ENCODE data around the gene ITGB7.

ITGB7 gene

DNA sequence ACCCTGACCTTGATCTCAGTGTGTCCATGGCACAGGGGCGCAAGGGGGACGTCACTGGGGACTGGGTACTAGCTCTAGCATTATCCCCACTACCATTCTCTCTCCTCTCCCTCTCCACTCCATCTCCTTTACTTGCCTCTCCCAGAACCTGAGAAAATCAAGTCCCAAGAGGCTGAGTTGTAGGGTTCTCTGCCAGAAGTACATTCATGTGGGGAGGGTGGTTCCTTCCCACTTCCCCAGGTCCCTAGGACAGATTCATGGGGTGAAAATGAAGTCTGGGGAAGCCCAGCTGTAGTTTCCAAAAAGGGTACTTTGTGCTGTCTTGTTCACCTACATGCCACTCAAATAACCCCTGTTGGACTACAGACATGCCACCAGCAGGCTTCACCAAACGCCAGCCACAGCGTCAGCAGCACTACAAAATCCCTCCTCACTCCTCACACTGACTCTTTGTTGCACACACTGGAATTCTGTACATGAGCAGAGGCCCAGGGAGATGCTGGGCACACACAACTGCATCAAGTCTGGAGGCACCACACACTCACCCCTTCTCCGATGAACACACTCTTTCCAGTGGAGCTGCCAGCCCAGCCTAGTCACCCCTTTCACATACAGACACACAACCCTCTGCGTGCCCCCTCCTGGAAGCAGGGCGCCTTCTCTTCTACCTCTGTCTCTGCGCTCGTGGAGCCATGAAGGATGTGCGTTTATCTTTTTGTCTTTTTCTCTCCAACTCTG lies 18.0 kb upstream of the ITGB7 start:
- Mint-ChIP-seq H3K9me3 (no peaks in the 10 kb centered on the region), H3K27me3 (no peaks in the 10 kb centered on the region), H3K4me3 (no peak overlapping the region), H3K27ac (peak overlapping the region; percentile 21), H3K4me1 (peaks cover 11% of the 10 kb centered on the region), H3K36me3 (no peaks in the 10 kb centered on the region)
- ATAC-seq (ENCODE audit: low read depth) (no peak), DNase-seq (ENCODE audit: low spot score in 2 of 2) (no peak)

DNA sequence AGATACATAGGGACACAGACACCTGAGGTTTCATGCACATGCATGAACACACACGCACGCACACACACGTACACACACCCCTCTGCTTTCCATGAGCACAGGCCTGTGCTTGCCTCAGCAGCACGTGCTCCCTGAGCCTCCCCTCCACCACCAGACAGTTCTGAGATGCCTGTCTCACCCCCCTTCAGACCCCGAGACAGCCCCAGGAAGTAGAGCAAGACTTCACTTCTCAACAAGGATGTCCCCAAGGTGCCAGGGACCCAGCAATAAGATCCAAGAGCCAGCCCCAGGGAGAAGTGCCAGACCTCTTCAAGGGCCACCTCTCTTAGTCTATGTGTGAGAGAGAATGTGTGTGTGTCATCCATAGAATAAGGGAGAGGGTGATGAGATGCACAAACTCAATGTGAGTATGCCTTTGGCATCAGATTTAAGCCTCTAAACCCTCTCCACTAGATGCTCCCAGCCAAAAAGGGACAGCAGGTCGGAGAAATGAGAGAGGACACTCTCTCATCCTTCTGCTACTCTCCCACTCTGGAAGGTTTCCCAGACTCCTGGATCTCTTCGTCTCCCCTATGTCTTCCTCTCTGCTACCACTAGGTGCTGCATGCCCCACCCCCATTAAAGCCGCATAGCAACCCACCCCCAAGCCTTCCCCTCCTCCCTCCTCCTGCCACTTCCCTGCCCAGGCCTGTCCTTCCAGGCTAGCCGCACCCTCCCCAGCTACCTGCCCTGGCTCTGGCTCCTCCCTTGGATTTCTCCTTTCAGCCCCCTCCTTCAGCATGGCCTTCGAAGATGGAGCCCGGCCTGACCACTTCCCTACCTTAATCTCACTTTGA lies 17.2 kb upstream of the ITGB7 start:
- DNase-seq (ENCODE audit: low spot score in 2 of 2): no peak
- Mint-ChIP-seq H3K9me3 (no peaks in the 10 kb centered on the region), H3K4me1 (peaks cover 12% of the 10 kb centered on the region), H3K27me3 (no peaks in the 10 kb centered on the region), H3K27ac (peak overlapping the region; percentile 21), H3K4me3 (no peak overlapping the region), H3K36me3 (no peaks in the 10 kb centered on the region)
- ATAC-seq (ENCODE audit: low read depth): no peak

DNA sequence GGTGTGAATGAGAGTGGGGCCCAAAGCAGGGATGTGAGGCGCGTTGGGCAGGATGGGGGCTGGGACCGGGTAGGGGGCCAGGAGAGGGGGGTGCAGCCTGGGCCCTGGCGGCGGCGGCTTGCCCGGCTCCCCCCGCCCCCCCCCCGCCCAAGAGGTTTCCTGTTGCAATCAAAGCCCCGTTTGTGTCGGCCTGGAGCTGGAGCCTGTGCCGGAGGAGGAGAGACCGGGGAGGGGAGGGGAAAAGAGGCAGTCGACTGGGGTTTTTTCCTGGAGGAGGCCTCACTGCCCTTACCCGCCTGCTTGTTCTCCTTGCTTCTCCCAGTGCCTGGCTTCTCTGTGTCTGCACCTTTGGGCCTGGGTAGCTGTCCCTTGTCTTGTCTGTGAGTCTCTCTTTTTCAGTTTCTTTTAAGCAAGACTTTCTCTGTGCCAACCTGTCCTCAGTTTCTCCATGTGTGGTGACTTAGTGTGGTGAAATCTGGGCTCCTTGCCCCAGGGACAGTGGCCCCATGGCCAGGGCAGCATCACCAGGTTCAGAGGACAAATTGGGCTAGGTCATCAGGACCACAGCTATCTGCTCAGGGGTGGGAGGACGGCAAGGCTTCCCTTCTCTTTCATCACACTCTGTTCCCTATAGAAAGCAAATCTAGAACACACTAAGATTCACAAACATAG lies 16.5 kb upstream of the ITGB7 start:
- Mint-ChIP-seq H3K4me1 (peaks cover 15% of the 10 kb centered on the region), H3K27ac (no peak overlapping the region), H3K36me3 (no peaks in the 10 kb centered on the region), H3K9me3 (no peaks in the 10 kb centered on the region), H3K27me3 (no peaks in the 10 kb centered on the region), H3K4me3 (no peak overlapping the region)
- ATAC-seq (ENCODE audit: low read depth) (no peak), DNase-seq (ENCODE audit: low spot score in 2 of 2) (no peak)

DNA sequence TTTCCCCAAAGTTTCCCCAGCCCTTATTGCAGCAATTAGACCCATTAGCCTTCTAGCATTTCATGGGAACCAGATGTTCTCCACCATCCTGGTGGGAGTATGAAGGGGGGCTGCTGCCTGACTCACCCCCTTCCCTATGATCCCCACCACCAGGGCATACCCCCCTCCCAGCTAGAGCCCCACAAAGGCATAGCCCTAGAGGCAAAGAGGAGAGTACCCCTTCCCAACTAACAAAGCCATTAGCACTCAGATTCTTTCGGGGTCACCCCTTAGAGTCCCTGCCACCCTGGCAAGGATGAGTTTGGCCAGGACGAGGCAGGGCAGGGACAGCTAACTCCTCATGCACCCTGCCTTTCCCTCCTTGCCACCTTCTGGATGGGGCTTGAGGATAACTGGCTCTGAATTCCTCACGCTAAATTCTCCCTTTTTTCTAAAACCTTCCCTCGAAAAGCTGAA lies 15.8 kb upstream of the ITGB7 start:
- ATAC-seq (ENCODE audit: low read depth) (no peak), DNase-seq (ENCODE audit: low spot score in 2 of 2) (no peak)
- Mint-ChIP-seq H3K9me3 (no peaks in the 10 kb centered on the region), H3K27ac (no peak overlapping the region), H3K4me1 (peaks cover 20% of the 10 kb centered on the region), H3K36me3 (no peaks in the 10 kb centered on the region), H3K4me3 (peak overlapping the region; percentile 49), H3K27me3 (no peaks in the 10 kb centered on the region)

DNA sequence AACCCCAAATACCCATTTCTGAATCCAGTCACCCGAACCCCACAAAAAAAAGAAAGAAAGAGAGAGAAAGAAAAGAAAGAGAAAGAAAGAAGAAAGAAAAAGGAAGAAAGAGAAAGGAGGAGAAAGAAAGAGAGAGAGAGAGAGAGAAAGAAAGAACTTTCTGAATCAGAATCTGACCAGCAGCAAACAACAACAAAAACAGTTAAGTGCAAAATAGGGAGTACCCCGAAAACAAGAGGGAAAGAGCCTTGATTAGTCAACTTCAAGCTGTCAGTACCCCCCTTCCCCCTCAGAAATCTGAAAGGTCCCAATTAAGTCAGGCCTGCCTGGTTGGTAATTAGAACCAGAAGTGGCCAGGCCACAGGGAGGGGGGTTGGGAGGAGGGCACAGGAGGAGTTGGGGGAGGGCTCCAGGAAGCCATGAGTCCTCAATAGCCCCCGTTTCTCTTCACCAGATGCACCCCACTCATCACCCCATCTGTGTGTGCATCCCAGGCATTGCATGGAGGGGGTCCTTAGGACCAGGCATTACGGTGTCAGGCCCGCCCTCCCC lies 15.2 kb upstream of the ITGB7 start:
- Mint-ChIP-seq H3K27ac (peak overlapping the region; percentile 94), H3K9me3 (no peaks in the 10 kb centered on the region), H3K4me3 (peak overlapping the region; percentile 75), H3K4me1 (peaks cover 24% of the 10 kb centered on the region), H3K36me3 (no peaks in the 10 kb centered on the region), H3K27me3 (no peaks in the 10 kb centered on the region)
- DNase-seq (ENCODE audit: low spot score in 2 of 2) (no peak), ATAC-seq (ENCODE audit: low read depth) (no peak)

DNA sequence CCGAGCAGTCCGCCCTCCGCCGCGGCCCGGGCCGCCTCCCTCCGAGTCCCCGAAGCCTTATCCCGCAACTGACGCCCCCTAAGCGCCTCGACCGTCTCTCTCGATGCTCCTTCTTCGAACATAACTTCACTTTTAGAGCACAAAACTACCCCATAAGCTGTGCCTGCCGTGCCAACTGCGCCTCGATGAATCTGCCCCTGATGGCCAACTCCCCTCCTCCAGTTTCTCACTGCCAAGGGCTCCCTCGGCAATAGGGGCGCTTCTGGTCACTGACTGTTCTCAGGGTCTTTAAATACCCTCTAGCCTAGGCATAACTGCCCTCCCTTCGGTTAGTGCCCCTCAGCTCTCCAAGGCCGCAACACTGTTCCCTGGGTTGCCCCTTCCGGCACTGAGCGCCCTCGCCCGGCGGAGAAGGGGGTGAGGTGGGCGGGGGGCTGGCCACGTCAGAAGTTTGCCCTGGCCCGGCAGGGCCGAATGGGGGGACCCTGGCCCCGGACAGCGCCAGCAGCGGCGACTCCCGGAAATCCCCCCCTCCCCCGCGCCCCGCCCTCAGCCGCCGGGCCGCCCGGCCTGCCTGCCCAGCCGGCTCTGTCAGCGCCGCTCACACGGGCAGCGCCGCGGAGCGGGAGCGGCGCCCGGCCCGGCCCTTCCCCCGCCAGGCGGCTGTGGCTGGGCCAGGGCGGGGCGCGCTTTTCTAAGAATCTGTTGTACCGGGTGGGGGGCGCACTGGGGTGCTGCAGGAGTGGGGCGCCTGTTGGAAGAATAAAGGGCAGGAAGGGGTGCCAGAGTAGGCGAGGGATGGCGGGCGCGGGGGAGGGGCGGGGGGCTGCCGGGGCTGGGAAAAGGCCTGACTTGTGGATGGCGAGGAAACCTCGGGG lies 14.4 kb upstream of the ITGB7 start:
- peaks cover 32% of the 10 kb centered on the region for H3K4me1 Mint-ChIP-seq
- no peaks in the 10 kb centered on the region for H3K9me3 Mint-ChIP-seq
- no peaks in the 10 kb centered on the region for H3K36me3 Mint-ChIP-seq
- DNase-seq (ENCODE audit: low spot score in 2 of 2): no peak
- peak overlapping the region; percentile 98 for H3K4me3 Mint-ChIP-seq
- no peaks in the 10 kb centered on the region for H3K27me3 Mint-ChIP-seq
- ATAC-seq (ENCODE audit: low read depth): peak; percentile 28
- peak overlapping the region; percentile 94 for H3K27ac Mint-ChIP-seq

DNA sequence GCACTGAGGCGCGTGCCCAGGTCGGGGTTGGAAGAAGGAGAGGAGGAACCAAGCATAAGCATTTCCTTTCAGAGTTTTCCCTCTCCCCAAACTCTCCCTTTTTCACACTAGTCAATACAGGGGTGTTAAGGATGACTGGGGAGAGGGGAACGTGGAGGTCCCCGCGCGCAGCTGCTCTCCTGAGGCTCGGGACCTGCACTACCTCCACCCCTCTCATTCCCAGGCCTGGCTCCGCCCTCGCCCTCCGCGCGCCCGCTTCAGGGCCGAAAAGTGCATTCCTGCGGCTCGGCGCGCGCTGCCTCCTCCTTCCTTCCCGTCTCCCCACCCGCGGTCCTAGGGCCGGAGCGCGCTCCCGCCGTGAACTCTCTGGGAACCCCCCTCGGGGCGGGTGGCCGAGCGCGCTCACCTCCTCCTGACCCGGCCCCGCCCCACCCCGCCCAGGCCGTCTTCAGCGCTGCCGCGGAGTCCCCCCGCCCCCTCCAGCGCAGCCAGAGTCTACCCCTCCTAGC lies 13.7 kb upstream of the ITGB7 start:
- Mint-ChIP-seq H3K36me3 (no peaks in the 10 kb centered on the region), H3K27me3 (no peaks in the 10 kb centered on the region), H3K4me1 (peaks cover 39% of the 10 kb centered on the region), H3K27ac (peak overlapping the region; percentile 94), H3K4me3 (peak overlapping the region; percentile 98), H3K9me3 (no peaks in the 10 kb centered on the region)
- DNase-seq (ENCODE audit: low spot score in 2 of 2): peak; percentile 67 to 68
- peak; percentile 76 for ATAC-seq (ENCODE audit: low read depth)

DNA sequence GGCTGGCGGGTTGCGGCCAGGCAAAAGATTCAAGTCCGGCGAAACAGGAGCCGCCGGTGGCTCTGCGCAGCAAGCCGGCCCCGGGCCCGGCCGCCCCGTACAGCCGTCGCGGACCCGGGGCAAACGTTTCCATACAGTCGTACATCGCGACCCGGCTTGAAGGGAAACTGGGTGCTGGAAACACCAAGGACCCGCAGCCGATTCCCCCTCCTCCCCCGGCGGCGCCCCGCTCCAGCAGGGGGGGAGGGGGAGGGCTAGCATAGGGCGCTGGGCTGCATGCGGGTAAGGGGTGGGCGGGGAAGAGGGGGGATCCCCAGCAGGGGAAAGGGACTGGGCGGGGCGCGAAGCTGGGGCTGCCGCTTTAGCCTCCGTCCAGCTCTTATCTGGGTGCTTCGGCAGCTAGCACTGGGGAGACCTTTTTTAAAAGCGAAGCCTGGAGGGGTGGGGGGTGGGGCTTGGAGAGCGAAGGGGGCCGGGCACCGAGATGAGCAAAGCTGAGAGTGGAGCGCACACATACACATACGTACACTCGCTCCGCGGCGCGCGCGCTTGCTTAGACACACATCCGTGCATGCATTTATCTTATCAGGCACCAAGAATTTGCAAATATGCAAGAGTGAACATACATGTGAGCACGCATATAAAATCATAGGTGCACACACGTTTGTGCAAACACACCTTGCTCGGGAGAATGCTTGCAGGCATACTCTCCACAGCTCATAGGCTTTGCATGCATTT lies 13.1 kb upstream of the ITGB7 start:
- Mint-ChIP-seq H3K27me3 (no peaks in the 10 kb centered on the region), H3K36me3 (no peaks in the 10 kb centered on the region), H3K27ac (peak overlapping the region; percentile 94), H3K9me3 (no peaks in the 10 kb centered on the region), H3K4me3 (peak overlapping the region; percentile 98), H3K4me1 (peaks cover 40% of the 10 kb centered on the region)
- DNase-seq (ENCODE audit: low spot score in 2 of 2) (peak; percentile 57 to 69), ATAC-seq (ENCODE audit: low read depth) (peak; percentile 62)

DNA sequence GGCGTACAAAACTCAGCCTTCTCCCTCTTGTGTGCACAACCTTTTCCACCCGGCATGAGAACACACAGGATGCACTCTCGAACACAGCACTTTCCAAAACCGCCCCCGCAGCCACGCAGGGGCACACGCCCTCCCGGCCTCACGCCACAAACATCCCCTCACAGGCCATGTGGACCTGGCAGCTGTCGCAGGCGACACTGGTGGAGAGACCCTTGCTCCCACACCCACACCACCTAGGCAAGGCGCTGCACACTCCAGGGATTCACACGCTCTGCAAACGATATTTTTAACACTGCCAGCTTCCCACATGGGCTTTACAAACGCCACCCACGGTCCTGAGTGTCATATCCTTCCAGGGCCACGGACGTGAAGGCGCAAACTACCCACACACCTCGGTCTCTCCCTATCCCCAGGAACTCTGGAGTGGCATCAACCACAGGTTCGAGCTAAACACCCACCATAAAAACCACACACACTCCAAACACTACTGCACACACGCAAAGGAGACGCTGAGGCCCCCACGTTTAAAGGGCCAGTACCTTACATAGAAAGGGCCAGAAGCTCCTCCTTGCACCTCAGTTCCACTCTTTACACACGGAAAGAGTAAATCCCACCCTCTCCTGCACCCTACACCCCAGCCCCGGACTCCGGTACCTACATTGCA lies 12.4 kb upstream of the ITGB7 start:
- Mint-ChIP-seq H3K4me1 (peaks cover 43% of the 10 kb centered on the region), H3K9me3 (no peaks in the 10 kb centered on the region), H3K27ac (peak overlapping the region; percentile 94), H3K4me3 (peak overlapping the region; percentile 98), H3K36me3 (peaks cover 3% of the 10 kb centered on the region), H3K27me3 (no peaks in the 10 kb centered on the region)
- ATAC-seq (ENCODE audit: low read depth) (no peak), DNase-seq (ENCODE audit: low spot score in 2 of 2) (no peak)

DNA sequence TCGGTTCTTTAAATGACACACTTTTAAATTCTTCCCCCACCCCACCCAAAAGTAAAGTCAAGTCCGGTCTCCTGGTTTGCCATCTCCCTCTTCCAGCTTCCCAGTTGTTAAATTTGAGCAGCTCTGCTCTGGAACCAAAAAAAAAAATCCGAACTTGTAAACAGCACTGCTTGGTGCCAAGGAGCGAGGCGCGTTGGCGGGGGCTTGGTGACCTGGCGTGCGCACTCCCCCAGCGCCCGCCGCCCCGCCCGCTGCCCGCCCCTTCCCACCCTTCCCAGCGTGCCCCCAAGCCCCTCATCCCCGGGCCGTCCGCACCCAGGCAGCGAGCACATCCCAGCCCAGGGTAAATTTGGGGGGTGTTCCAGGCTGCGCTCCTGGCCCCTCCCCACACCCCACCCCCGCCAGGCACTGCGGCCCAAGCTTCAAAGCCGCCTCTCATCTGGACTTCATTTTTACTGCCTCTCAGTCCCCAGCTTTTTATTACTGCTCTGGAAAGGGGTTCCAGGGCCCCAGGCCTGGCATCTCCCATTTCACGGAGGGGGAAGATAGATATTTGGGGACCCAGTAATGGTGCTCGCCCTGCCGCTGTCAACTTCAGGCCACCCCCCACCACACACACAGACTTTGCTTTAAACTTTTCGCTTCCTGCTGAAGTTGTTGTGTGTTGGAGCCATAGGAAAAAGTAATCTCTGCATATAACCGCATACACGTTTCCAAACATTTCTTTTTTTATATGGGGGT lies 11.7 kb upstream of the ITGB7 start:
- no peak for DNase-seq (ENCODE audit: low spot score in 2 of 2)
- Mint-ChIP-seq H3K4me1 (peaks cover 44% of the 10 kb centered on the region), H3K4me3 (peak overlapping the region; percentile 98), H3K27me3 (no peaks in the 10 kb centered on the region), H3K27ac (peak overlapping the region; percentile 94), H3K9me3 (no peaks in the 10 kb centered on the region), H3K36me3 (peaks cover 7% of the 10 kb centered on the region)
- no peak for ATAC-seq (ENCODE audit: low read depth)

DNA sequence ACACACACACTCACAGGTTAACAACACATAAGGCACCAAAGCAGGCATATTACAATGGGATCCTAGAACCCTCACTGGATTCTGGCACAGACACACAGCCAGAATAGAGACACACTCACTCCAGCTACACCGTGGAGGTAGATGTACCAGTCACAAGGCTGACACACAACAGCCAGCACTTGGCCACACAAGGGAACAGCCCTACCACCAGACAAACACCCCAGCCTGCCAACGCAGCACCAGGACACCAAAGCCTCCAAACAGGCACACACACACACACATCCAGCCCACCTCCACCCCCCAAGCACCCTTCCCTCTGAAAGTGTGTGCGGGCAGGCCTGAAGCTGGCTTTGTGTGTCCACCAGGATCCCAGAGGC lies 10.9 kb upstream of the ITGB7 start:
- Mint-ChIP-seq H3K9me3 (no peaks in the 10 kb centered on the region), H3K4me1 (peaks cover 51% of the 10 kb centered on the region), H3K36me3 (peaks cover 12% of the 10 kb centered on the region), H3K4me3 (peak overlapping the region; percentile 51), H3K27ac (peak overlapping the region; percentile 77), H3K27me3 (no peaks in the 10 kb centered on the region)
- ATAC-seq (ENCODE audit: low read depth): no peak
- no peak for DNase-seq (ENCODE audit: low spot score in 2 of 2)
